ENCODE data around the gene LIPT2. TPM values are rescaled to one million over a fixed set of nuclear protein-coding genes. Genes with fewer than 3 reads are reported as not detected.
"Not testable (repeated sequence)": the region's sequence is repeated elsewhere in the genome, so short reads cannot be mapped to it uniquely, and the experiment has no call there.

LIPT2 gene
- total and polyA plus RNA-seq, 4 donors, result 2.3 to 7.9 (median 5.9) TPM

DNA sequence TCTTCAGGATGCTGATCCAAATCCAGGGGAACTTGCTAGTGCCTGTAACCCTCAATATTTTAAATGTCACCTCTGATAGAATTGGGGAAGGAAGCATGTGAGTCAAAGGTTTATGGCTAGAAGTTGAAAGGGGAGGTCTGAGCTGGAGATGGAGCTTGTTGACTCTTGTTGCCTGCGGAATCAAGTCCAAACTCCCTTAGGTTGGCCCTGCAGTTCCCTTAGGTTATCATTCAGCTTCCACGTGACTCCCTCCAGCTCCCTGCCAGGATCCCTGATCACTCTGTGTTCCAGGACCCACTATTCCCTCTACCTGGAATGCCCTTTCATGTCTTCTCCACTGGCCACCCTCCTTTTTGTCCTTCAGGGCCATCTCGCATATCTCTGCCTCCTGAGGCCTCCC is 26.2 kb upstream of the LIPT2 start:
- H3K9me3 ChIP-seq (ENCODE audit: control insufficient read depth in 4 of 4, low read length in 3 of 4), result no peaks in the 10 kb centered on the region
- H3K27me3 ChIP-seq (ENCODE audit: control insufficient read depth in 4 of 4, insufficient read depth in 4 of 4, low read length in 3 of 4), result no peaks in the 10 kb centered on the region
- H3K4me3 ChIP-seq (ENCODE audit: low read depth in 1 of 3, low read length in 3 of 3), result no peak overlapping the region
- H3K27ac ChIP-seq (ENCODE audit: low read depth in 1 of 2, low read length in 2 of 2), result no peak overlapping the region
- 67% methylated on average over 3 of the region's 3 CpGs for WGBS
- no peak for DNase-seq (ENCODE audit: low spot score)
- no peak overlapping the region for H3K9ac ChIP-seq (ENCODE audit: low read depth in 1 of 2, low read length in 2 of 2)
- peaks cover 0 to 4% (median 0%) of the 10 kb centered on the region in 4 donors for H3K4me1 ChIP-seq (ENCODE audit: control insufficient read depth in 4 of 4, insufficient read depth in 4 of 4, low read length in 3 of 4)
- H3K36me3 ChIP-seq (ENCODE audit: control insufficient read depth in 4 of 4, insufficient read depth in 3 of 4, low read depth in 1 of 4, low read length in 3 of 4), result no peaks in the 10 kb centered on the region
- TF ChIP-seq, protein P1, sequence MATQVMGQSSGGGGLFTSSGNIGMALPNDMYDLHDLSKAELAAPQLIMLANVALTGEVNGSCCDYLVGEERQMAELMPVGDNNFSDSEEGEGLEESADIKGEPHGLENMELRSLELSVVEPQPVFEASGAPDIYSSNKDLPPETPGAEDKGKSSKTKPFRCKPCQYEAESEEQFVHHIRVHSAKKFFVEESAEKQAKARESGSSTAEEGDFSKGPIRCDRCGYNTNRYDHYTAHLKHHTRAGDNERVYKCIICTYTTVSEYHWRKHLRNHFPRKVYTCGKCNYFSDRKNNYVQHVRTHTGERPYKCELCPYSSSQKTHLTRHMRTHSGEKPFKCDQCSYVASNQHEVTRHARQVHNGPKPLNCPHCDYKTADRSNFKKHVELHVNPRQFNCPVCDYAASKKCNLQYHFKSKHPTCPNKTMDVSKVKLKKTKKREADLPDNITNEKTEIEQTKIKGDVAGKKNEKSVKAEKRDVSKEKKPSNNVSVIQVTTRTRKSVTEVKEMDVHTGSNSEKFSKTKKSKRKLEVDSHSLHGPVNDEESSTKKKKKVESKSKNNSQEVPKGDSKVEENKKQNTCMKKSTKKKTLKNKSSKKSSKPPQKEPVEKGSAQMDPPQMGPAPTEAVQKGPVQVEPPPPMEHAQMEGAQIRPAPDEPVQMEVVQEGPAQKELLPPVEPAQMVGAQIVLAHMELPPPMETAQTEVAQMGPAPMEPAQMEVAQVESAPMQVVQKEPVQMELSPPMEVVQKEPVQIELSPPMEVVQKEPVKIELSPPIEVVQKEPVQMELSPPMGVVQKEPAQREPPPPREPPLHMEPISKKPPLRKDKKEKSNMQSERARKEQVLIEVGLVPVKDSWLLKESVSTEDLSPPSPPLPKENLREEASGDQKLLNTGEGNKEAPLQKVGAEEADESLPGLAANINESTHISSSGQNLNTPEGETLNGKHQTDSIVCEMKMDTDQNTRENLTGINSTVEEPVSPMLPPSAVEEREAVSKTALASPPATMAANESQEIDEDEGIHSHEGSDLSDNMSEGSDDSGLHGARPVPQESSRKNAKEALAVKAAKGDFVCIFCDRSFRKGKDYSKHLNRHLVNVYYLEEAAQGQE (IDR thresholded peaks at IDR 0.05), result no peak
- TF ChIP-seq, protein P2, sequence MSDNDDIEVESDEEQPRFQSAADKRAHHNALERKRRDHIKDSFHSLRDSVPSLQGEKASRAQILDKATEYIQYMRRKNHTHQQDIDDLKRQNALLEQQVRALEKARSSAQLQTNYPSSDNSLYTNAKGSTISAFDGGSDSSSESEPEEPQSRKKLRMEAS (IDR thresholded peaks at IDR 0.05), result no peak
- TF ChIP-seq YY1 (IDR thresholded peaks at IDR 0.05) (no peak), ATF3 (IDR thresholded peaks at IDR 0.05) (no peak), FOXA2 (IDR thresholded peaks at IDR 0.05) (no peak), SP1 (IDR thresholded peaks at IDR 0.05) (no peak), FOXA1 (IDR thresholded peaks at IDR 0.05) (no peak), GABPA (IDR thresholded peaks at IDR 0.05 in 1 of 2, conservative IDR thresholded peaks at IDR 0.05 in 1 of 2) (no peak)
- TF ChIP-seq, protein P3, sequence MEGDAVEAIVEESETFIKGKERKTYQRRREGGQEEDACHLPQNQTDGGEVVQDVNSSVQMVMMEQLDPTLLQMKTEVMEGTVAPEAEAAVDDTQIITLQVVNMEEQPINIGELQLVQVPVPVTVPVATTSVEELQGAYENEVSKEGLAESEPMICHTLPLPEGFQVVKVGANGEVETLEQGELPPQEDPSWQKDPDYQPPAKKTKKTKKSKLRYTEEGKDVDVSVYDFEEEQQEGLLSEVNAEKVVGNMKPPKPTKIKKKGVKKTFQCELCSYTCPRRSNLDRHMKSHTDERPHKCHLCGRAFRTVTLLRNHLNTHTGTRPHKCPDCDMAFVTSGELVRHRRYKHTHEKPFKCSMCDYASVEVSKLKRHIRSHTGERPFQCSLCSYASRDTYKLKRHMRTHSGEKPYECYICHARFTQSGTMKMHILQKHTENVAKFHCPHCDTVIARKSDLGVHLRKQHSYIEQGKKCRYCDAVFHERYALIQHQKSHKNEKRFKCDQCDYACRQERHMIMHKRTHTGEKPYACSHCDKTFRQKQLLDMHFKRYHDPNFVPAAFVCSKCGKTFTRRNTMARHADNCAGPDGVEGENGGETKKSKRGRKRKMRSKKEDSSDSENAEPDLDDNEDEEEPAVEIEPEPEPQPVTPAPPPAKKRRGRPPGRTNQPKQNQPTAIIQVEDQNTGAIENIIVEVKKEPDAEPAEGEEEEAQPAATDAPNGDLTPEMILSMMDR (IDR thresholded peaks at IDR 0.05; ENCODE audit: low read depth, low read length, missing input control), result no peak

- not testable (repeated sequence) for H3K4me1 ChIP-seq (ENCODE audit: control insufficient read depth in 4 of 4, insufficient read depth in 4 of 4, low read length in 3 of 4); H3K9ac ChIP-seq (ENCODE audit: low read depth in 1 of 2, low read length in 2 of 2); DNase-seq (ENCODE audit: low spot score); H3K36me3 ChIP-seq (ENCODE audit: control insufficient read depth in 4 of 4, insufficient read depth in 3 of 4, low read depth in 1 of 4, low read length in 3 of 4); H3K9me3 ChIP-seq (ENCODE audit: control insufficient read depth in 4 of 4, low read length in 3 of 4); H3K27ac ChIP-seq (ENCODE audit: low read depth in 1 of 2, low read length in 2 of 2); H3K27me3 ChIP-seq (ENCODE audit: control insufficient read depth in 4 of 4, insufficient read depth in 4 of 4, low read length in 3 of 4); H3K4me3 ChIP-seq (ENCODE audit: low read depth in 1 of 3, low read length in 3 of 3)
- WGBS, result 86% methylated on average over 6 of the region's 6 CpGs
Observed at GRCh38 chr11:74517592-74517991, 24.1 kb upstream of the LIPT2 start.

GRCh38 chr11:74507582-74507981 is 14.1 kb upstream of the LIPT2 start:
- DNase-seq (ENCODE audit: low spot score), result no peak
- no peak overlapping the region for H3K27ac ChIP-seq (ENCODE audit: low read depth in 1 of 2, low read length in 2 of 2)
- H3K4me3 ChIP-seq (ENCODE audit: low read depth in 1 of 3, low read length in 3 of 3), result no peak overlapping the region
- no peaks in the 10 kb centered on the region for H3K36me3 ChIP-seq (ENCODE audit: control insufficient read depth in 4 of 4, insufficient read depth in 3 of 4, low read depth in 1 of 4, low read length in 3 of 4)
- H3K4me1 ChIP-seq (ENCODE audit: control insufficient read depth in 4 of 4, insufficient read depth in 4 of 4, low read length in 3 of 4), result no peaks in the 10 kb centered on the region
- H3K9ac ChIP-seq (ENCODE audit: low read depth in 1 of 2, low read length in 2 of 2), result no peak overlapping the region
- no peaks in the 10 kb centered on the region for H3K27me3 ChIP-seq (ENCODE audit: control insufficient read depth in 4 of 4, insufficient read depth in 4 of 4, low read length in 3 of 4)
- peaks cover 0 to 4% (median 0%) of the 10 kb centered on the region in 4 donors for H3K9me3 ChIP-seq (ENCODE audit: control insufficient read depth in 4 of 4, low read length in 3 of 4)
- TF ChIP-seq FOXA1 (IDR thresholded peaks at IDR 0.05), result no peak
- no peak for TF ChIP-seq HNF4A (conservative IDR thresholded peaks at IDR 0.05)
- no peak for TF ChIP-seq YY1 (IDR thresholded peaks at IDR 0.05)
- no peak for TF ChIP-seq NR2F2 (IDR thresholded peaks at IDR 0.05)
- no peak for TF ChIP-seq TAF1 (conservative IDR thresholded peaks at IDR 0.05)
- no peak for TF ChIP-seq GABPA (IDR thresholded peaks at IDR 0.05 in 1 of 2, conservative IDR thresholded peaks at IDR 0.05 in 1 of 2)
- no peak for TF ChIP-seq ATF3 (IDR thresholded peaks at IDR 0.05)
- no peak for TF ChIP-seq FOXA2 (IDR thresholded peaks at IDR 0.05)
- TF ChIP-seq HNF4G (IDR thresholded peaks at IDR 0.05), result no peak
- TF ChIP-seq, protein P1 (IDR thresholded peaks at IDR 0.05), result no peak
- TF ChIP-seq SP1 (IDR thresholded peaks at IDR 0.05), result no peak
- TF ChIP-seq, protein P4, sequence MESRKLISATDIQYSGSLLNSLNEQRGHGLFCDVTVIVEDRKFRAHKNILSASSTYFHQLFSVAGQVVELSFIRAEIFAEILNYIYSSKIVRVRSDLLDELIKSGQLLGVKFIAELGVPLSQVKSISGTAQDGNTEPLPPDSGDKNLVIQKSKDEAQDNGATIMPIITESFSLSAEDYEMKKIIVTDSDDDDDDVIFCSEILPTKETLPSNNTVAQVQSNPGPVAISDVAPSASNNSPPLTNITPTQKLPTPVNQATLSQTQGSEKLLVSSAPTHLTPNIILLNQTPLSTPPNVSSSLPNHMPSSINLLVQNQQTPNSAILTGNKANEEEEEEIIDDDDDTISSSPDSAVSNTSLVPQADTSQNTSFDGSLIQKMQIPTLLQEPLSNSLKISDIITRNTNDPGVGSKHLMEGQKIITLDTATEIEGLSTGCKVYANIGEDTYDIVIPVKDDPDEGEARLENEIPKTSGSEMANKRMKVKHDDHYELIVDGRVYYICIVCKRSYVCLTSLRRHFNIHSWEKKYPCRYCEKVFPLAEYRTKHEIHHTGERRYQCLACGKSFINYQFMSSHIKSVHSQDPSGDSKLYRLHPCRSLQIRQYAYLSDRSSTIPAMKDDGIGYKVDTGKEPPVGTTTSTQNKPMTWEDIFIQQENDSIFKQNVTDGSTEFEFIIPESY (IDR thresholded peaks at IDR 0.05), result no peak
- WGBS, result 85% methylated on average over 2 of the region's 2 CpGs
